Uterus (tissue), 4 donors: Measurements from ENCODE around the gene SIKE1. TPM values are rescaled to one million over a fixed set of nuclear protein-coding genes. Genes with fewer than 3 reads are reported as not detected.
A peak's percentile ranks its signal among the peaks of the same experiment; 100 is the strongest.
"Not testable (repeated sequence)": the region's sequence is repeated elsewhere in the genome, so short reads cannot be mapped to it uniquely, and the experiment has no call there.

ENCODE experiments used
- DNase-seq, 2 donors: peaks; one replicate each; pipeline ENCODE4 v3.0.0-alpha.2; 2019 to 2020
- H3K27ac ChIP-seq, 2 donors: fragments of 200-600 bp; sonication (generic); 1 replicate in 1 of 2; 2 replicates in 1 of 2; pipeline ENCODE4 v1.5.1; 2016 to 2018
- H3K27me3 ChIP-seq, 2 donors: fragments of 200-600 bp; sonication (generic); one replicate each; pipeline ENCODE4 v1.5.1; 2018 to 2019; ENCODE audit warnings: control low read depth in 1 of 2
- H3K36me3 ChIP-seq, 2 donors: fragments of 200-600 bp; sonication (generic); one replicate each; pipeline ENCODE4 v1.5.1; 2019; ENCODE audit warnings: control low read depth in 1 of 2
- H3K4me1 ChIP-seq, 2 donors: fragments of 200-600 bp; sonication (generic); one replicate each; pipeline ENCODE4 v1.5.1; 2018 to 2019; ENCODE audit warnings: control low read depth in 1 of 2
- H3K4me3 ChIP-seq, 2 donors: fragments of 200-600 bp; sonication (generic); 1 replicate in 1 of 2; 2 replicates in 1 of 2; pipeline ENCODE4 v1.5.1; 2018 to 2019; ENCODE audit warnings: mild to moderate bottlenecking in 1 of 2
- H3K9me3 ChIP-seq, 2 donors: fragments of 200-600 bp; sonication (generic); one replicate each; pipeline ENCODE4 v1.5.1; 2019; ENCODE audit warnings: control low read depth in 1 of 2
- POLR2A ChIP-seq, 2 donors: fragments of 450-650 bp; IDR thresholded peaks; one replicate each; pipeline ENCODE4 v1.6.1; 2016; ENCODE audit warnings: antibody characterized with exemption in 2 of 2, mild to moderate bottlenecking in 1 of 2, moderate library complexity in 1 of 2
- intact Hi-C: fragments of 100-400 bp; cut with DNase I; formaldehyde crosslinking; loops from one replicate; pipeline ENCODE4 v1.15.1; 2023; ENCODE audit warnings: low total_unique reads
- total RNA-seq, 4 donors: library from RNA; depleted of rRNA in 3 of 4; stranded (reverse); fragments of >200 nt in 3 of 4; gene quantifications; one replicate each; pipeline versions ENCODE4 v1.1.0 to v1.2.4, GENCODE V29; 2014 to 2023
- TF ChIP-seq, protein P1 (sequence below), 4 experiments: fragments of 200-600 bp in 2 of 4; fragments of 450-650 bp in 2 of 4; sonication (generic) in 2 of 4; IDR thresholded peaks; one replicate each; pipeline ENCODE4 v1.5.1; 2016 to 2019; ENCODE audit warnings: antibody characterized with exemption in 4 of 4, mild to moderate bottlenecking in 2 of 4, moderate library complexity in 1 of 4
- donor health status: DM: yes; HTN: yes; CAD: no.

Gene SIKE1
- total RNA-seq, result 100 to 1,000 TPM in 1 of 4 donors, 10 to 100 TPM in 3; 12.8 to 114 (median 37.0) TPM

DNA sequence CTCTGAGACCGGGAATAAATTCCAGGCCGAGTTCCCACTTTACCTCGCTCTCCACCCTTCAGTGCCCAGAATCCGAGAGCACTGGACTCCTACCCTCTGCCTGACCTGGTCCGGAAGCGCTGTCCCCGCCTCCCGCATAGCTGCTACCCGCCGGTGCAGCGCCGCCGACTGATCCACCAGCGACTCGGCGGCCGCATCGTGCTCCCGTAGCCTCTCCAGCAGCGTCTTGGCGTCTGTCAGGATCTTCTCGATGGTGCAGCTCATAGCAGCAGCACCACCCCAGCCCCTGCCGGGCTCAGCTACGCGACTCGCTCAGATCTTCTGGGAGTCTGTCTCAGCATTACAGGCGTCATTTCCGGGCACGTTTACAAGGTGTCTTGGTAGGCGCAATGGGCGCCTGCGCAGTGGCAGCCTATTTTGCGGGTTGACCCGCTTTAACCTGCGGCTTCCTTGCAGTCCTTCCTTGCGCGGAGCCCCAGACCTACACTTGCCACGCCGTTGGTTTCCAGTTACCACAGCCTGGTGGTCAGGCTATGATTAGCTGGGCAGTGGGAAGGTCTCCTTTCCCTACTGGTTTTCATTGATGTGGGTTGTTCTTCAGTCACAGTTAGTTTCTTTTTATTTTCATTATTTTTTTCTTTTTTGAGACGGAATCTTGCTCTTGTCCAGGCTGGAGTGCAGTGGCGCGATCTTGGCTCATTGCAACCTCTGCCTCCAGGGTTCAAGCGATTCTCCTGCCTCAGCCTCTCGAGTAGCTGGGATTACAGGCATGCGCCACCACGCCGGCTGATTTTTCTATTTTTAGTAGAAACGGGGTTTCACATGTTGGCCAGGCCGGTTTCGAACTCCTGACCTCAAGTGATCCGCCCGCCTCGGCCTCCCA is at the start of gene SIKE1:
Gene SIKE1, minus strand, starts transcription at position 342 of the 883 bp plus-strand sequence. Its CDS starts 78 bp downstream, at position 264.
- Histone ChIP-seq H3K27ac (peak within 1 kb of the TSS; percentile 79 to 86), H3K27me3 (no peaks in the 10 kb centered on the region), H3K9me3 (no peaks in the 10 kb centered on the region), H3K4me1 (peaks cover 0 to 4% of the 10 kb centered on the region in 2 donors), H3K4me3 (peak within 1 kb of the TSS; percentile 64 to 66), H3K36me3 (no peaks in the 10 kb centered on the region)
- intact Hi-C loops, result no loop called here
- DNase-seq, result peak; percentile 88 to 92
- TF ChIP-seq, protein P1, sequence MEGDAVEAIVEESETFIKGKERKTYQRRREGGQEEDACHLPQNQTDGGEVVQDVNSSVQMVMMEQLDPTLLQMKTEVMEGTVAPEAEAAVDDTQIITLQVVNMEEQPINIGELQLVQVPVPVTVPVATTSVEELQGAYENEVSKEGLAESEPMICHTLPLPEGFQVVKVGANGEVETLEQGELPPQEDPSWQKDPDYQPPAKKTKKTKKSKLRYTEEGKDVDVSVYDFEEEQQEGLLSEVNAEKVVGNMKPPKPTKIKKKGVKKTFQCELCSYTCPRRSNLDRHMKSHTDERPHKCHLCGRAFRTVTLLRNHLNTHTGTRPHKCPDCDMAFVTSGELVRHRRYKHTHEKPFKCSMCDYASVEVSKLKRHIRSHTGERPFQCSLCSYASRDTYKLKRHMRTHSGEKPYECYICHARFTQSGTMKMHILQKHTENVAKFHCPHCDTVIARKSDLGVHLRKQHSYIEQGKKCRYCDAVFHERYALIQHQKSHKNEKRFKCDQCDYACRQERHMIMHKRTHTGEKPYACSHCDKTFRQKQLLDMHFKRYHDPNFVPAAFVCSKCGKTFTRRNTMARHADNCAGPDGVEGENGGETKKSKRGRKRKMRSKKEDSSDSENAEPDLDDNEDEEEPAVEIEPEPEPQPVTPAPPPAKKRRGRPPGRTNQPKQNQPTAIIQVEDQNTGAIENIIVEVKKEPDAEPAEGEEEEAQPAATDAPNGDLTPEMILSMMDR (IDR thresholded peaks at IDR 0.05), result peak in 1 of 4 experiments; percentile 2
- peak; percentile 26 to 71 for TF ChIP-seq POLR2A (IDR thresholded peaks at IDR 0.05)

DNA sequence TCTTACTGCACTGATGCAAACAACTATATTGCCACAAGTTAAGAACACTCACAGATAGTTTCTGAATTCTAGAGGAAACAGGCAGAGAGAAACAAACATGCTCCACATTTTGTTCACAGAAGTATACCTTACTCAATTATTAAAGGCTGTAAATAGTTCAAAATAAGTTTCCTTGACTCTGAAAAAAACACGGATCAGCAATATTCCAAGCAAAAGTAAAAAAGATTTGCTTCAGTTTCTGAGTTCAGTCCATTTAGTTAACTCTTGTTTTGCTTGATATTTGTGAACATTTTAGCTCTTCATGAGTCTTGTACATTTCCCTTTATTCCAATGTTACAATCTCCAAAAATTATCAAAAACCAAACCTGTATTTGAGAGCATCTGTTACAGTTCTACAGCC is 49.6 kb upstream of the SIKE1 start:
- H3K9me3 ChIP-seq, H3K36me3 ChIP-seq, H3K4me3 ChIP-seq, H3K4me1 ChIP-seq, intact Hi-C loops, H3K27ac ChIP-seq, H3K27me3 ChIP-seq, DNase-seq: not testable (repeated sequence)

DNA sequence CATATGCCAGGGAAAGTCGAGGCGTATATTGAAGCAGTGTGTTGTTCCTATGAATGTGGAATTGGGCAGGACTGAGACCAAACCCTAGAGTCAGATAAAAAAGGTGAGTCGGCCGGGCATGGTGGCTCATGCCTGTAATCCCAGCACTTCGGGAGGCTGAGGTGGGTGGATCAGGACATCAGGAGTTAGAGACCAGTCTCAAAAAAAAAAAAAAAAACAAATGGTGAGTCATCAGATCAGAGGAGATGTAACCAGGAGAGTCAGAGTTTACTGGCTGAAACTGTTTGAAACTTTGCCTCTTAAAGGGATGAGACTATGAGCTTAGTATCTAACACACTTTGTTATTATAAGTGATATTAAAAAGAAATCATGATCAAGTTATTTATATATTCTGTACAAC is 47.8 kb upstream of the SIKE1 start:
- intact Hi-C loops, result no loop called here
- no peak overlapping the region for H3K4me3 ChIP-seq
- no peaks in the 10 kb centered on the region for H3K9me3 ChIP-seq
- TF ChIP-seq POLR2A (IDR thresholded peaks at IDR 0.05), result no peak
- TF ChIP-seq, protein P1 (IDR thresholded peaks at IDR 0.05), result no peak
- H3K4me1 ChIP-seq, result no peaks in the 10 kb centered on the region
- no peaks in the 10 kb centered on the region for H3K36me3 ChIP-seq
- no peak for DNase-seq
- no peak overlapping the region for H3K27ac ChIP-seq
- H3K27me3 ChIP-seq, result no peaks in the 10 kb centered on the region

DNA sequence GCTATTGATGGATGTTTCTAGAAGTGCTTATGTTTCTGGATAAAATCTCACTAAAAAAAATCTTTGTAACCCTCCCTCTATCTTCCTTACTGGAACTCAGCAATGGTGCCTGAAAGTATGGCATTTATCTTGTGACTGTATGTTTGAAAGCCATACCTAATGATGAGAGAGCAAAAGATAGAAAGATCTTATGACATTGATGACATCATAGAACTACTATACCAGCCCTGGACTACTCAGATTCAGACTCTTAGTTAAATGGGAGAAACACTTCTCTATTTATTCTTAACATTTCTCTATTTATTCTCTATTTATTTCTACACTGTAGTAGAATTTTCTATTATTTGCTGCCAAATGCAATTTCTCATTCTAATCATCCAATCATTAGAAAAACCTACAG is 41.5 kb upstream of the SIKE1 start:
- no peak for DNase-seq
- intact Hi-C loops, result no loop called here

DNA sequence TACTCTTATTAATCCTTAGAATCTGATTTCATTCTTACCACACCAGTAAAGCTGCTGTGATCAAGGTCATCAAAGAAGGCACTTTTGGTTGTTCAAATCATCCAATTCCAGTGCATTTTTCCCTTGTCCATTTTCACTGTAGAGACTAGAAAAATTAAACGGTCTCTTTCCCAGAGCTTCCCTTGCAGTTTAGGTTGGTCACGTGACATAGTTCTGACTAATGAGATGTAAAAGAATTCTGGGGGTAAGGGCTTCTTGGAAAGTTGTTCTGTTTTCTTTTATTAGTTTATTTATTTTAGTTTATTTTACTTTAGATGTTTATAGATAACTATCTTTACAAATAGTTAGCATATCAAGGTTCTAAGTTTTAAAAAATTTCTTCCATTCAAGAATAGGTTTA is 39.9 kb upstream of the SIKE1 start:
- Histone ChIP-seq H3K36me3 (no peaks in the 10 kb centered on the region), H3K4me3 (no peak overlapping the region), H3K27ac (no peak overlapping the region), H3K4me1 (no peaks in the 10 kb centered on the region), H3K9me3 (no peaks in the 10 kb centered on the region), H3K27me3 (no peaks in the 10 kb centered on the region)
- no peak for TF ChIP-seq POLR2A (IDR thresholded peaks at IDR 0.05)
- TF ChIP-seq, protein P1 (IDR thresholded peaks at IDR 0.05), result no peak
- intact Hi-C loops, result no loop called here
- no peak for DNase-seq

More for the DNA sequence above, 41.5 kb upstream of the SIKE1 start:
- Histone ChIP-seq H3K36me3 (no peaks in the 10 kb centered on the region), H3K4me1 (no peaks in the 10 kb centered on the region), H3K27ac (no peak overlapping the region), H3K4me3 (no peak overlapping the region), H3K27me3 (no peaks in the 10 kb centered on the region), H3K9me3 (no peaks in the 10 kb centered on the region)
- no peak for TF ChIP-seq POLR2A (IDR thresholded peaks at IDR 0.05)
- TF ChIP-seq, protein P1 (IDR thresholded peaks at IDR 0.05), result no peak
